NCI-H2227 treated with DMSO at 0.1 percent for 48 hours (cell line): ENCODE measurements around the gene PPP1CA.
"Not testable (repeated sequence)": the region's sequence is repeated elsewhere in the genome, so short reads cannot be mapped to it uniquely, and the experiment has no call there.

Experiments used
- DNase-seq: peaks from one replicate; lab custom pipeline; 2025; lab: John Stamatoyannopoulos, UW

Gene PPP1CA

GRCh38 chr11:67434395-67434881 is 32.8 kb upstream of the PPP1CA start:
- no peak for DNase-seq

DNA sequence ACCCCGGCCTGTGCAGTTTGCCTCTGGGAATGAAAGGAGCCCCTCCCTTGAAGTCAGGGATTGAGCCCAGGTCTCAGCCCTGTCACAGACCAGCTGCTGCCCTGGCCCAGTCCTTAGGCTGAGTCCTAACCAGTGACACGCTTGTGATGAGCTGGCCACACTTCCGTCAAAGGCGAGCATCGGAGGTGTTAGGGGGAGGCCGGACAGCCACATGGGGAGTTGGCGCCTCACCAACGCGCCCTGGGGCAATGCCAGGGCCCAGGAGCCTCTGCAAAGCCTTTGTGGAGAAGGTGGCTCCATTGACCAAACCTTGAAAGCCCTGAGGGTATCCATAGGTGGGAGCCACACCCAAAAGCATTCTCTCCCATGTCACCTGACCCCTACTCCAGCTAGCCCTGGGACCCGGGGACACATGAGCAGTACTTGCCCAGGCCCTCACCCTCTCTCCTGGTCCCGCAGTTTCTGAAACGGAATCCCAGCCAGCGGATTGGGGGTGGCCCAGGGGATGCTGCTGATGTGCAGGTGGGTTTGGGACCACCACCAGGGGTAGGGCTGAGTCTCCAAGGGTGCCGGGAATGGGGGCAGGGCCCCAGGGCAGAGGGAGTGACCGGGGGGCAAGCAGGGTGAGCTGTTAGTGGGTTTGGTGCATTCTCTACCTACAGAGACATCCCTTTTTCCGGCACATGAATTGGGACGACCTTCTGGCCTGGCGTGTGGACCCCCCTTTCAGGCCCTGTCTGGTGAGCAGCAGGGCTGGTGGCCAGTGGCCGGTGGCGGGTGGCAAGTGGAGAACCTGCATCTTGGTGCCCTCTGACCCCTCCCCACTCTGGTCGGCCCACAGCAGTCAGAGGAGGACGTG is 32.1 kb upstream of the PPP1CA start:
- DNase-seq: no peak

- DNase-seq: no peak
Measured at GRCh38 chr11:67432655-67433349, 31.1 kb upstream of the PPP1CA start.

GRCh38 chr11:67431346-67432249 is 29.9 kb upstream of the PPP1CA start:
- no peak for DNase-seq

- no peak for DNase-seq
Measured at GRCh38 chr11:67429722-67430121, 28.1 kb upstream of the PPP1CA start.

- no peak for DNase-seq
Measured at GRCh38 chr11:67429038-67429668, 27.5 kb upstream of the PPP1CA start.

DNA sequence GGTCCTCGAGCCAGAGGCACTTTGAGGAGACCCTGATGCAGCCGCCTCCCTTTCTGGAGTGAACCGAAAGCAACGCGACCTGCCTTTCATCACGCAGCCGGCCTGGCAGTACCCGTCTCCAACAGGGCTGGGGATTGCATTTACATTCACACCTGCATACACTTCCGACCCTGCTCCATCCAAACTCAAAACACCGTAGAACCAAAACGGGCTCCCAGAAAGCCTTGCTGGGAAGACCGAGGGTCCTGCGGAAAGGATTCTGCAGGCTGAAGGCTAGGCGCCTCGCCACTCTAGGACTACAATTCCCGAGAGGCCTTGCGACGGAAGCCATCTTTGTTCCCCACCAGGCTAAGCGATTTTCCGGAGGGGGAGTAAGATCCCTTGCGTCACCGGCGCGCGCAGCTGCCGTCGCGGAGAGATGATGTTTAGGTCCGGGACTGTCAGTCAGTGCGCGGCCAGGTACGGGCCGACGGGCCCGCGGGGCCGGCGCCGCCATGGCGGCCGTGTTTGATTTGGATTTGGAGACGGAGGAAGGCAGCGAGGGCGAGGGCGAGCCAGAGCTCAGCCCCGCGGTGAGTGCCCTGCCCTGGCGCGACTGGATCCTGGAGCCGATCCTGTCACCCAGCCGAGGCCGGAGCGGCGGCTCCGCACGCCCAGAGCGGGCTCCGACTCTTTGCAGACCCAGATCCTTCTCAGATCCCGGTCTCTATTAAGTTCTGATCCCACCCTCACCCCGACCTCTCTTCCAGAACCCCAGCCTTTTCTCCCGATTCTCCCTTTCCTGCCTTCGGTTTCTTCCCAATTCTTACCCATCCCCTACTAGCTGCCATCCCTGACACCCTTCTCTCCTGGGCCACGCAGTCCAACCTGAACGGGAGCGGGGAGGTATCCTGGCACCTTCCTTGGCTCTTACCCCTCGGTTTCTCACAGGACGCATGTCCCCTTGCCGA is 26.7 kb upstream of the PPP1CA start, which contains the start of gene RPS6KB2:
Gene RPS6KB2, plus strand, starts transcription at position 443 of the 950 bp plus-strand sequence. Its CDS starts 52 bp downstream, at position 495.
- peak; percentile 97 for DNase-seq

- not testable (repeated sequence) for DNase-seq
Measured at GRCh38 chr11:67427364-67427859, 25.8 kb upstream of the PPP1CA start.

DNA sequence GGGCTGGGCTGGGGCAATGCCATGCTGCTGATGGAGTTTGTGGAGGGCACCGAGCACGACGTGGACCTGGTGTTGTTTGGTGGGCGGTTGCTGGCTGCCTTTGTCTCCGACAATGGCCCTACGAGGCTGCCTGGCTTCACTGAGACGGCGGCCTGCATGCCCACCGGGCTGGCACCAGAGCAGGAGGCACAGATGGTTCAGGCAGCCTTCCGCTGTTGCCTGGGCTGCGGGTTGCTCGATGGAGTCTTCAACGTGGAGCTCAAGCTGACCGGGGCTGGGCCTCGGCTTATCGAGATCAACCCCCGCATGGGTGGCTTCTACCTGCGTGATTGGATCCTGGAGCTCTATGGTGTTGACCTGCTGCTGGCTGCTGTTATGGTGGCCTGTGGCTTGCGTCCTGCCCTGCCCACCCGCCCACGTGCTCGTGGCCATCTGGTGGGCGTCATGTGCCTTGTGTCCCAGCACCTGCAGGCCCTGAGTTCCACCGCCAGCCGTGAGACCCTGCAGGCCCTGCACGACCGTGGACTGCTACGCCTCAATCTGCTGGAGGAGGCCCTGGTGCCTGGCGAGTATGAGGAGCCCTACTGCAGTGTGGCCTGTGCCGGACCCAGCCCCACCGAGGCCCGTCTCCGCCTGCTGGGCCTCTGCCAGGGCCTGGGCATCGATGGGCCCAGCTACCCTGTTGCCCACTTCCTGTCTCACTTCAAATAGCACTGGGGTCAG is 22.4 kb upstream of the PPP1CA start:
- DNase-seq: no peak

DNA sequence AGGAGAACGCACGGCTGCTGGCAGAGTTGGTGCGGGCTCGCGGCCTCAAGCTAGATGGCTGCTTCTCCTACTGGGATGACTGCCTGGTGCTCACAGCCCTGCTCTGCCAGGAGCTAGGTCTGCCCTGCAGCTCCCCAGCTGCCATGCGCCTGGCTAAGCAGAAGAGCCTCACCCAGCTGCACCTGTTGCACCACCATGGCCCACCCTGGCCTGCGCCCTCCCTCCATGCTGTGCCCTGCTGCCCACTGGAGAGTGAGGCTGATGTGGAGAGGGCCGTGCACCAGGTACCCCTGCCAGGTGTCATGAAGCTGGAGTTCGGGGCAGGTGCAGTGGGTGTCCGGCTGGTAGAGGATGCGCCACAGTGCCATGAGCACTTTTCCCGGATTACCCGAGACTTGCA is 21.8 kb upstream of the PPP1CA start:
- DNase-seq: no peak

- no peak for DNase-seq
Measured at GRCh38 chr11:67422891-67423290, 21.2 kb upstream of the PPP1CA start.

DNA sequence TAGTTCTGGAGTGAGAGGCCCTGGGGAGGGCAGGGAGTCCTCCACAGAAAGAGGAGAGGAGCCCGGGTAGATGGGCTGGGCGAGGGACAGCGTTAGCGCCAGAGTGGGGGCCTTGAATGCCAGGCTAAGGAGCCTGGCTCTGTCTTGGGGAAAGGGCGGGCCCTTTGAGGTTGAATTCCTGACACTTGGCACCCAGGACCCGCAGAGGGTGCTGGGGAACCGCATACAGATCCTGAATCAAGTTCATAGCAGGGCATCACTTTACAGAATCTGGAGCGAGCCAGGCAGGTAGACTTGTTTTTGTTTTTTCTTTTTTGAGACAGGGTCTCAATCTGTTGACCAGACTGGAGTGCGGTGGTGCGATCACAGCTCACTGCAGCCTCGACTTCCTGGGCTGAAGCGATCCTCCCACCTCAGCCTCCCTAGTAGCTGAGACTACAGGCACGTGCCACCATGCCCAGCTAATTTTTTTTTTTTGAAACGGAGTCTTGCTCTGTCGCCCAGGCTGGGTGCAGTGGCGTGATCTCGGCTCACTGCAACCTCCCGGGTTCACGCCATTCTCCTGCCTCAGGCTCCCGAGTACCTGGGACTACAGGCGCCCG is 19.9 kb upstream of the PPP1CA start:
- DNase-seq: no peak

- peak; percentile 93 for DNase-seq
Measured at GRCh38 chr11:67420646-67421429, 19.2 kb upstream of the PPP1CA start.

- DNase-seq: no peak
Measured at GRCh38 chr11:67420147-67420645, 18.5 kb upstream of the PPP1CA start.

- DNase-seq: no peak
Measured at GRCh38 chr11:67419325-67420049, 17.8 kb upstream of the PPP1CA start.

GRCh38 chr11:67418476-67419281 is 17.0 kb upstream of the PPP1CA start:
- no peak for DNase-seq
